CD14-positive monocyte (primary cell): ENCODE measurements around the gene SCG5. TPM values are rescaled to one million over a fixed set of nuclear protein-coding genes. Genes with fewer than 3 reads are reported as not detected.

ENCODE experiments used
- DNase-seq, 3 donors: peaks; one replicate each; pipeline ENCODE4 v3.0.0-alpha.2; 2011 to 2022
- H2AFZ ChIP-seq: 2 replicates; pipeline ENCODE4 v1.6.0; 2012; ENCODE audit warnings: mild to moderate bottlenecking, low read depth, low read length, inconsistent platforms; ENCODE audit not compliant: insufficient read depth, poor library complexity, severe bottlenecking
- H3K27ac ChIP-seq, 2 donors: 1 replicate in 1 of 2; 2 replicates in 1 of 2; pipeline ENCODE4 v1.5.1; 2012 to 2013; ENCODE audit warnings: low read length in 2 of 2, control low read depth in 1 of 2, inconsistent platforms in 1 of 2, low read depth in 1 of 2, mild to moderate bottlenecking in 1 of 2
- H3K27me3 ChIP-seq, 2 donors: one replicate each; pipeline versions ENCODE4 v1.6.0 to v1.6.1; 2011 to 2013; ENCODE audit warnings: low read length in 2 of 2; ENCODE audit not compliant: control insufficient read depth in 2 of 2, insufficient read depth in 2 of 2
- H3K36me3 ChIP-seq, 2 donors: replicated peaks in 1 of 2; 1 replicate in 1 of 2; 2 replicates in 1 of 2; pipeline versions ENCODE4 v1.5.1 to v1.6.1; 2012 to 2013; ENCODE audit warnings: low read length in 2 of 2, control low read depth in 1 of 2, inconsistent platforms in 1 of 2, mild to moderate bottlenecking in 1 of 2; ENCODE audit not compliant: insufficient read depth in 2 of 2, control insufficient read depth in 1 of 2
- H3K4me1 ChIP-seq, 2 donors: 1 replicate in 1 of 2; 2 replicates in 1 of 2; pipeline versions ENCODE4 v1.5.1 to v1.6.1; 2012 to 2013; ENCODE audit warnings: low read length in 2 of 2, control low read depth in 1 of 2, inconsistent platforms in 1 of 2, mild to moderate bottlenecking in 1 of 2, moderate library complexity in 1 of 2; ENCODE audit not compliant: insufficient read depth in 2 of 2, control insufficient read depth in 1 of 2
- H3K4me2 ChIP-seq: replicated peaks from 2 replicates; pipeline ENCODE3; 2012; ENCODE audit warnings: low read length, moderate library complexity, mild to moderate bottlenecking; ENCODE audit not compliant: poor library complexity, severe bottlenecking; ENCODE audit errors: extremely low read depth
- H3K4me3 ChIP-seq, 3 experiments: fragments of 200-600 bp in 1 of 3; sonication (generic) in 1 of 3; replicated peaks in 1 of 3; 1 replicate in 2 of 3; 2 replicates in 1 of 3; pipeline ENCODE4 v1.5.1; 2011 to 2013; ENCODE audit warnings: low read length in 3 of 3, mild to moderate bottlenecking in 3 of 3, control low read depth in 2 of 3, low read depth in 2 of 3, inconsistent platforms in 1 of 3, moderate library complexity in 1 of 3
- H3K79me2 ChIP-seq: 2 replicates; pipeline ENCODE4 v1.6.0; 2012; ENCODE audit warnings: mild to moderate bottlenecking, control low read depth, inconsistent platforms, low read length, moderate library complexity; ENCODE audit not compliant: insufficient read depth
- H3K9ac ChIP-seq: 2 replicates; pipeline ENCODE4 v1.6.0; 2017; ENCODE audit warnings: low read length, mild to moderate bottlenecking; ENCODE audit not compliant: insufficient read depth, poor library complexity, severe bottlenecking
- H3K9me3 ChIP-seq, 2 donors: replicated peaks in 1 of 2; 1 replicate in 1 of 2; 2 replicates in 1 of 2; pipeline versions ENCODE4 v1.5.1 to v1.6.1; 2012 to 2013; ENCODE audit warnings: low read length in 2 of 2, control low read depth in 1 of 2; ENCODE audit not compliant: control insufficient read depth in 1 of 2, insufficient read depth in 1 of 2
- H4K20me1 ChIP-seq: 2 replicates; pipeline ENCODE4 v1.6.0; 2012; ENCODE audit warnings: mild to moderate bottlenecking, low read length, control low read depth, moderate library complexity; ENCODE audit not compliant: insufficient read depth
- H3K27ac Mint-ChIP-seq, 7 donors: one replicate each; pipeline ENCODE4 v1.8.0; 2020; ENCODE audit warnings: mild to moderate bottlenecking in 7 of 7, mixed read lengths in 7 of 7, moderate library complexity in 6 of 7, inconsistent platforms in 2 of 7
- H3K27me3 Mint-ChIP-seq, 3 donors: one replicate each; pipeline ENCODE4 v1.8.0; 2021 to 2022; ENCODE audit warnings: low read depth in 3 of 3, mild to moderate bottlenecking in 3 of 3, mixed read lengths in 3 of 3, moderate library complexity in 3 of 3, inconsistent platforms in 1 of 3
- H3K36me3 Mint-ChIP-seq, 2 donors: one replicate each; pipeline ENCODE4 v1.8.0; 2020; ENCODE audit warnings: mixed read lengths in 2 of 2, inconsistent platforms in 1 of 2, mild to moderate bottlenecking in 1 of 2
- H3K4me1 Mint-ChIP-seq: one replicate; pipeline ENCODE4 v1.8.0; 2020; ENCODE audit warnings: mild to moderate bottlenecking, mixed read lengths
- H3K4me3 Mint-ChIP-seq, 2 donors: one replicate each; pipeline ENCODE4 v1.8.0; 2020; ENCODE audit warnings: mild to moderate bottlenecking in 2 of 2, mixed read lengths in 2 of 2, moderate library complexity in 1 of 2
- H3K9me3 Mint-ChIP-seq, 7 donors: one replicate each; pipeline ENCODE4 v1.8.0; 2020 to 2022; ENCODE audit warnings: mixed read lengths in 7 of 7, mild to moderate bottlenecking in 6 of 7, moderate library complexity in 6 of 7, inconsistent platforms in 2 of 7
- WGBS: methylation state at CpG from one replicate; pipeline ENCODE4 v1.1.5; 2013; ENCODE audit warnings: missing lambda C conversion rate; ENCODE audit not compliant: insufficient coverage; 5-methylcytosine and 5-hydroxymethylcytosine counted together
- intact Hi-C, 2 donors: fragments of 100-400 bp; cut with micrococcal nuclease; formaldehyde crosslinking; loops; one replicate each; pipeline versions ENCODE4 v1.15.0 to v1.15.1; 2023
- polyA plus RNA-seq, 3 donors: library from polyadenylated mRNA; depleted of rRNA in 1 of 3; unstranded in 2 of 3; stranded (reverse) in 1 of 3; fragments of 300-500 nt in 2 of 3; fragments of >200 nt in 1 of 3; fragmentation: Illumina TruSeq in 2 of 3; gene quantifications; 1 replicate in 2 of 3; 2 replicates in 1 of 3; pipeline ENCODE4 v1.2.3, GENCODE V29; 2012 to 2021
- TF ChIP-seq, protein P1 (sequence below): fragments of 200-600 bp; IDR thresholded peaks from one replicate; pipeline ENCODE4 v1.8.0; 2022; ENCODE audit warnings: antibody characterized with exemption, mild to moderate bottlenecking

SCG5 gene
- polyA plus RNA-seq, 3 donors, result not detected

DNA sequence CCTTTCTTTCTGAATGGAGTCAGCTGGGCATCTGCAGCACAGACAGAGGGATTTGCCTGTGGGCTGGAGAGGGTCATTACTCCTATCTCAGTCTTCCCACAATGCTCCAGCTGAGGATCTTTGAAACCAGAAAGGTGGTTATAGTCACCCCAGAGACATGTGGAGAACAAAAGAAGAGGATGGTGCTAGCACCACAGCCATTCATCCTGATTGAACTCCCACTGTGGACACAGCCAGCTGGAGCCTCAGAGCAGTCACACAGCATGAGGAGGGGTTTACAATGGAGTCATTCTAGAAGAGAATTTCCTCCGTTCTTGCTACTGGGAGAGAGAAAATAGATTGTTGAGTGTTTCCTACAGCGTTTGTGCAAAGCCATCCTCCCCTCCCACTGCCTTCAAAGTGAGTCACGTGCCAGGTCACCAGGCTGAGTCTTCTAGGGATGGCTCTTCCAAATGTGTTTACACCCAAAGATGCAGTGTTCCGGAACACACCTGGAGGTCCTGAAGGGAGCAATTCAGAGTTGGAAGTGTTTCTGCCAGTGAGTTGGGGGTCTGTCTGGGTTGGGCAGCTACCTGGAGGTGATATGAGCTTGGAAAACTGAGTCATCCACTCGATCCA, 57.4 kb downstream of the SCG5 start:
- Histone ChIP-seq H2AFZ (no peak overlapping the region), H3K9ac (no peak overlapping the region), H3K4me2 (no peak overlapping the region), H3K9me3 (no peaks in the 10 kb centered on the region), H4K20me1 (no peaks in the 10 kb centered on the region), H3K27me3 (no peaks in the 10 kb centered on the region), H3K4me1 (no peaks in the 10 kb centered on the region), H3K27ac (no peak overlapping the region), H3K4me3 (no peak overlapping the region), H3K36me3 (no peaks in the 10 kb centered on the region), H3K79me2 (no peaks in the 10 kb centered on the region)
- Mint-ChIP-seq H3K36me3 (no peaks in the 10 kb centered on the region), H3K27me3 (peaks cover 0 to 5% (median 3%) of the 10 kb centered on the region in 3 donors), H3K4me1 (peaks cover 1% of the 10 kb centered on the region), H3K27ac (no peak overlapping the region), H3K4me3 (no peak overlapping the region), H3K9me3 (peaks cover 0 to 1% (median 0%) of the 10 kb centered on the region in 7 donors)
- TF ChIP-seq, protein P1, sequence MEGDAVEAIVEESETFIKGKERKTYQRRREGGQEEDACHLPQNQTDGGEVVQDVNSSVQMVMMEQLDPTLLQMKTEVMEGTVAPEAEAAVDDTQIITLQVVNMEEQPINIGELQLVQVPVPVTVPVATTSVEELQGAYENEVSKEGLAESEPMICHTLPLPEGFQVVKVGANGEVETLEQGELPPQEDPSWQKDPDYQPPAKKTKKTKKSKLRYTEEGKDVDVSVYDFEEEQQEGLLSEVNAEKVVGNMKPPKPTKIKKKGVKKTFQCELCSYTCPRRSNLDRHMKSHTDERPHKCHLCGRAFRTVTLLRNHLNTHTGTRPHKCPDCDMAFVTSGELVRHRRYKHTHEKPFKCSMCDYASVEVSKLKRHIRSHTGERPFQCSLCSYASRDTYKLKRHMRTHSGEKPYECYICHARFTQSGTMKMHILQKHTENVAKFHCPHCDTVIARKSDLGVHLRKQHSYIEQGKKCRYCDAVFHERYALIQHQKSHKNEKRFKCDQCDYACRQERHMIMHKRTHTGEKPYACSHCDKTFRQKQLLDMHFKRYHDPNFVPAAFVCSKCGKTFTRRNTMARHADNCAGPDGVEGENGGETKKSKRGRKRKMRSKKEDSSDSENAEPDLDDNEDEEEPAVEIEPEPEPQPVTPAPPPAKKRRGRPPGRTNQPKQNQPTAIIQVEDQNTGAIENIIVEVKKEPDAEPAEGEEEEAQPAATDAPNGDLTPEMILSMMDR, result no peak
- intact Hi-C loops, result no loop called here
- DNase-seq, result no peak
- WGBS, result 100% methylated on average over 1 of the region's 5 CpGs

DNA sequence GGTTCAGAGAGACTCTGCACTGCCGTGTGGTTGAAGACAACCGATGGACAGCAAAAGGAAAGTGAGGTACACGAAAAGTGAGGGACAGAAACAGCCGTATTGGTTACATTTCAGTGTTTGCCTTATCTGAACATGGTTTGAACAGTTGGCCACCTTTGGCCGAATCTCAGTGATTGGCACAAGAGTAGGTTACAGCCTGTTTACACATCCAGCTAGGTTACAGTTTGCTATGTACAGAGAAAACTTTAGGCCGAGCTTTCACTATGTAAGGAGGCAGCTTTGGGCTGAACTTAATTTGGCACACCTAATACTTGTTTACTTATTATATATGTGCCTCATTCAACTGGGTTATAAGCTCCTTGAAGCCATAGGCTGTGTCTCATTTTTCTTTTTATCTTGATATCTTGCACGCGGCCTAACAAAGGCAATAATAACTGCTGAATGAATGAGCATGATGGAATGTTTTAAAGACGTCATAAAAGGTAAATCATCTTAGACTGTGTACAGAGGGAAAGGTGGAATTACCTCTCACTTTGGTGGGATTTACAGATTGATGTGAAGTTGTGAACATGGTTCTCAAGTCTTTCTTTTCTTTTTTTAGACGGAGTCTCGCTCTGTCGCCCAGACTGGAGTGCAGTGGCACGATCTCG, 59.1 kb downstream of the SCG5 start:
- Histone ChIP-seq H3K4me3 (no peak overlapping the region), H4K20me1 (no peaks in the 10 kb centered on the region), H3K9me3 (no peaks in the 10 kb centered on the region), H2AFZ (no peak overlapping the region), H3K27ac (no peak overlapping the region), H3K9ac (no peak overlapping the region), H3K4me1 (peaks cover 0 to 9% of the 10 kb centered on the region in 2 donors), H3K4me2 (no peak overlapping the region), H3K36me3 (no peaks in the 10 kb centered on the region), H3K79me2 (no peaks in the 10 kb centered on the region), H3K27me3 (no peaks in the 10 kb centered on the region)
- peaks cover 8% of the 10 kb centered on the region for H3K4me1 Mint-ChIP-seq
- WGBS, result 84% methylated on average over 8 of the region's 14 CpGs
- no peak for DNase-seq
- no peak overlapping the region for H3K4me3 Mint-ChIP-seq
- no peaks in the 10 kb centered on the region for H3K36me3 Mint-ChIP-seq
- TF ChIP-seq, protein P1, result no peak
- H3K27ac Mint-ChIP-seq, result no peak overlapping the region
- intact Hi-C loops, result loop anchor here in 1 of 2 donors (10.0 kb wide), 1 partner anchor 56 kb away; the partner anchor contains the start of gene SCG5
- peaks cover 0 to 2% (median 0%) of the 10 kb centered on the region in 7 donors for H3K9me3 Mint-ChIP-seq
- H3K27me3 Mint-ChIP-seq, result peaks cover 0 to 5% (median 0%) of the 10 kb centered on the region in 3 donors
